ENCODE measurements around the gene INPP5K.
A peak's percentile ranks its signal among the peaks of the same experiment; 100 is the strongest.

Gene INPP5K

GRCh38 chr17:1484676-1485422, 31.6 kb downstream of the INPP5K start:
- DNase-seq: peak; percentile 38

GRCh38 chr17:1484060-1484535, 32.3 kb downstream of the INPP5K start:
- no peak for DNase-seq

- no peak for DNase-seq
Measured at GRCh38 chr17:1482680-1483079, 33.7 kb downstream of the INPP5K start.

GRCh38 chr17:1481736-1482135, 34.7 kb downstream of the INPP5K start:
- no peak for DNase-seq

- no peak for DNase-seq
Measured at GRCh38 chr17:1480747-1481465, 35.5 kb downstream of the INPP5K start.

- DNase-seq: no peak
Measured at GRCh38 chr17:1478418-1478817, 38.0 kb downstream of the INPP5K start.

GRCh38 chr17:1475321-1475854, 41.0 kb downstream of the INPP5K start:
- DNase-seq: no peak

GRCh38 chr17:1474402-1475189, 41.8 kb downstream of the INPP5K start:
- no peak for DNase-seq

GRCh38 chr17:1473841-1474240, 42.6 kb downstream of the INPP5K start:
- no peak for DNase-seq

GRCh38 chr17:1473170-1473569, 43.2 kb downstream of the INPP5K start:
- DNase-seq: no peak

GRCh38 chr17:1471911-1472821, 44.2 kb downstream of the INPP5K start:
- peak; percentile 34 for DNase-seq

GRCh38 chr17:1471490-1471889, 44.9 kb downstream of the INPP5K start:
- no peak for DNase-seq

- DNase-seq: no peak
Measured at GRCh38 chr17:1470755-1471462, 45.5 kb downstream of the INPP5K start.

GRCh38 chr17:1470071-1470754, 46.2 kb downstream of the INPP5K start:
- no peak for DNase-seq

- DNase-seq: no peak
Measured at GRCh38 chr17:1469231-1469852, 47.1 kb downstream of the INPP5K start.

- no peak for DNase-seq
Measured at GRCh38 chr17:1467898-1468492, 48.4 kb downstream of the INPP5K start.

- DNase-seq: no peak
Measured at GRCh38 chr17:1467258-1467657, 49.2 kb downstream of the INPP5K start.

GRCh38 chr17:1464186-1464585, 52.2 kb downstream of the INPP5K start:
- no peak for DNase-seq

- DNase-seq: no peak
Measured at GRCh38 chr17:1462164-1463112, 54.0 kb downstream of the INPP5K start.

Measured in DMS79 treated with DMSO at 0.1 percent for 48 hours (cell line).